ENCODE results near the gene PMIS2.

DNA sequence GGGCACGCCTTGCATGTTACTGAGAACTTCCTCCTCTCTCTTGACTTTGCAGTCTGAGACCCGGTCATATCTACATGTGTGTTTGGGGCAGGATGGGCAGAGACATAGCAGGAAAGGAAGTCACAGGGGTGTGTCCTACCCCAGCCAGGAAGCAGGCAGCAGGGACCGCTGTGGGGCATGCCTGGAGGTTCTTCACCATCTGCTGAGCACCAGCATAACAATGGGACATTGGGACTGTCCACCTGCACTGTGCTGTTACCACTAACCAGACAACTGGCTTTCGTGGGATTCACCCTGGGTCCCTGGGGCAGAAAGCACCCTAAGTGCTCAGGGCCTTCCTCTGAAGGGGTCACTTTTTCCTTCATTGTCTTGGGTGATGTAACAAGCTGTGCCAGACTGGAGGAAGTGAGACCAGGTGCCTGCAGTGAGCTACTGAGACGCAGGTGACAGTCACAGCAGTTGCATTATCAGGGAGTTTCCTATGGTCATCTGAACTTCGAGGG lies 23.9 kb downstream of the PMIS2 start:
- no peak for TF ChIP-seq POLR2AphosphoS5 (IDR thresholded peaks at IDR 0.05)
- TF ChIP-seq, protein P1, sequence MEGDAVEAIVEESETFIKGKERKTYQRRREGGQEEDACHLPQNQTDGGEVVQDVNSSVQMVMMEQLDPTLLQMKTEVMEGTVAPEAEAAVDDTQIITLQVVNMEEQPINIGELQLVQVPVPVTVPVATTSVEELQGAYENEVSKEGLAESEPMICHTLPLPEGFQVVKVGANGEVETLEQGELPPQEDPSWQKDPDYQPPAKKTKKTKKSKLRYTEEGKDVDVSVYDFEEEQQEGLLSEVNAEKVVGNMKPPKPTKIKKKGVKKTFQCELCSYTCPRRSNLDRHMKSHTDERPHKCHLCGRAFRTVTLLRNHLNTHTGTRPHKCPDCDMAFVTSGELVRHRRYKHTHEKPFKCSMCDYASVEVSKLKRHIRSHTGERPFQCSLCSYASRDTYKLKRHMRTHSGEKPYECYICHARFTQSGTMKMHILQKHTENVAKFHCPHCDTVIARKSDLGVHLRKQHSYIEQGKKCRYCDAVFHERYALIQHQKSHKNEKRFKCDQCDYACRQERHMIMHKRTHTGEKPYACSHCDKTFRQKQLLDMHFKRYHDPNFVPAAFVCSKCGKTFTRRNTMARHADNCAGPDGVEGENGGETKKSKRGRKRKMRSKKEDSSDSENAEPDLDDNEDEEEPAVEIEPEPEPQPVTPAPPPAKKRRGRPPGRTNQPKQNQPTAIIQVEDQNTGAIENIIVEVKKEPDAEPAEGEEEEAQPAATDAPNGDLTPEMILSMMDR (IDR thresholded peaks at IDR 0.05) = no peak
- no peak for TF ChIP-seq POLR2A (IDR thresholded peaks at IDR 0.05)
- no peak for TF ChIP-seq EP300 (IDR thresholded peaks at IDR 0.05)
